NCI-H2196 (cell line): ENCODE measurements around the gene SWT1.
"Not testable (repeated sequence)": the region's sequence is repeated elsewhere in the genome, so short reads cannot be mapped to it uniquely, and the experiment has no call there.

Experiments used
- DNase-seq: peaks from one replicate; lab custom pipeline; 2025; ENCODE audit not compliant: unreplicated experiment; lab: John Stamatoyannopoulos, UW

SWT1 gene

DNA sequence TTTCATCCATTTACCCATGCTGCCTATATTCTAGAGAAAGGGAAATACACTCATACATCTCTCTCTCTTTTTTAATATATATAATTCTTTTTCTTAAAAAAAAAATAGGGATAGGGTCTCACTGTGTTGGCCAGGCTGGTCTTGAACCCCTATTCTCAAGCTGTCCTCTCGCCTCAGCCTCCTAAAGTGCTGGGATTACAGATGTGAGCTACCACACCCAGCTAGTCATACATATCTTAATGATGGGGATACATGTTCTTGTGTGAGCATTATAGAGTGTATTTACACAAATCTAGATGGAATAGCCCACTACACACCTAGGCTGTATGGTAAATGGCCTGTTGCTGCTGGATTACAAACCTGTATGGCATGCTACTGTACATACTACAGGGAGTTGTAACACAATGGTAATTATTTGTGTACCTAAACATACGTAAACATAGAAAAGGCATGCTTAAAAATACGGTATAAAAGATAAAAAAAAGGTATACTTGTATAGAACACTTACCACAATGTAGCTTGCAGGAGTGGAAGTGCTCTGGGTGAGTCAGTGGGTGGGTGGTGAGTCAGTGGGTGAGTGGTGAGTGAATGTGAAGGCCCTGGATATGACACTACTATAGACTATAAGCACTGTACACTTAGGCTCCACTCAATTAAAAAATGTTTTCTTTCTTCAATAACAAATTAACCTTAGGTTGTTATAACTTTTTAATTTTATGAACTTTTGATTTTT lies 87.2 kb downstream of the SWT1 start:
- no peak for DNase-seq

DNA sequence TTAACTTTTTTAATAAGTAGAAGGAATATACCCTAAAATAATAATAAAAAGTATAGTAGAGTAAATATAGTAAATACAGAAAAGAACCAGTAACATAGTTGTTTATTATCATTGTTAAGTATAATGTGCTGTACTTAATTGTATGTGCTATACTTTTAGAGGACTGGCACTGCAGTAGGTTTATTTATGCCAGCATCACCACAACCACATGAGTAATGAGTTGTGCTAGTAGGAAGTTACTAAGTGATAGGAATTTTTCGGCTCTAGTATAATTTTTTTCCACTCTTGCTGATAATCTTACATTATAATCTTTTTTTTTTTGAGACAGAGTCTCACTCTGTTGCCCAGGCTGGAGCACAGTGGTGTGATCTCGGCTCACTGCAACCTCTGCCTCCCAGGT lies 88.5 kb downstream of the SWT1 start:
- no peak for DNase-seq

DNA sequence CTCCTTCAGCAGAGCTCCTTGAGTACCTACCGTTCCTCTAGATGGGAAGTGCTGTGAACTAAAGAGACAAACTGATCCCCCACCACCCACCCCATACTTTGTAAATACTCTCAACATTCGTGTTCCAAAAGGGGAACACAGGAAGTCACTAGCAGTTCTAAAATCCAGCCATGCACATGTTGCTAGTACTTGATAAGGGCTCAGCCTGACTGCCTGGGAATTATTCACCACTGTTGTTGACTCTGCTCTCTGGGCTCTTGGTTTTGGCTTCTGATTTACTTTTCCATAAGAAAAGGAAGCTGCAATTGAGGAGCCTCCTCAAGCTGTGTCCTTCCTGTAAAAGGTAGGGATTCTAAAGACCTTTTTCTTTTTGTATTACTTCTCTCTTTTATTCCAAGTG lies 92.6 kb downstream of the SWT1 start:
- DNase-seq, result no peak

DNA sequence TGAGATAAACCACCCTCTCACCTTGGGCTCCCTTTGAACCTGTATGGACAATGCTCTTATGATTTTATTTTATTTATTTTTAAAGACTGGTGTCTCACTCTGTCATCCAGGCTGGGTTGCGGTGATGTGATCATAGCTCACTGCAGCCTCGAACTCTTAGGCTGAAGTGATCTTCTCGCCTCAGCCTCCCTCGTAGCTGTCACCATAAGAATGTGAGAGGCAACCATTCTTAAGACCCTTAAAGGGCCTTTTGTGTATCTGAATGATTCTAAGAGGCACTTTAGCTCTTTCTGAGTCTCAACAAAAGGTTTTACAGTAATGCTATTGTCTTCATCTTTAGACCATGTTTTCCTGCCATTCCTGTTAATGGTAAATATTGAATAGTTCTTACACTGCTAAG lies 93.1 kb downstream of the SWT1 start:
- no peak for DNase-seq

DNA sequence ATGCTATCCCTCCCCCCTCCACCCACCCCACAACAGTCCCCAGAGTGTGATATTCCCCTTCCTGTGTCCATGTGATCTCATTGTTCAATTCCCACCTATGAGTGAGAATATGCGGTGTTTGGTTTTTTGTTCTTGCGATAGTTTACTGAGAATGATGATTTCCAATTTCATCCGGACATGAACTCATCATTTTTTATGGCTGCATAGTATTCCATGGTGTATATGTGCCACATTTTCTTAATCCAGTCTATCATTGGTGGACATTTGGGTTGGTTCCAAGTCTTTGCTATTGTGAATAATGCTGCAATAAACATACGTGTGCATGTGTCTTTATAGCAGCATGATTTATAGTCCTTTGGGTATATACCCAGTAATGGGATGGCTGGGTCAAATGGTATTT lies 95.0 kb downstream of the SWT1 start:
- not testable (repeated sequence) for DNase-seq

DNA sequence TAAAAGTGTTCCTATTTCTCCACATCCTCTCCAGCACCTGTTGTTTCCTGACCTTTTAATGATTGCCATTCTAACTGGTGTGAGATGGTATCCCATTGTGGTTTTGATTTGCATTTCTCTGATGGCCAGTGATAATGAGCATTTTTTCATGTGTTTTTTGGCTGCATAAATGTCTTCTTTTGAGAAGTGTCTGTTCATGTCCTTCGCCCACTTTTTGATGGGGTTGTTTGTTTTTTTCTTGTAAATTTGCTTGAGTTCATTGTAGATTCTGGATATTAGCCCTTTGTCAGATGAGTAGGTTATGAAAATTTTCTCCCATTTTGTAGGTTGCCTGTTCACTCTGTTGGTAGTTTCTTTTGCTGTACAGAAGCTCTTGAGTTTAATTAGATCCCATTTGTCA lies 95.4 kb downstream of the SWT1 start:
- DNase-seq, result not testable (repeated sequence)

DNA sequence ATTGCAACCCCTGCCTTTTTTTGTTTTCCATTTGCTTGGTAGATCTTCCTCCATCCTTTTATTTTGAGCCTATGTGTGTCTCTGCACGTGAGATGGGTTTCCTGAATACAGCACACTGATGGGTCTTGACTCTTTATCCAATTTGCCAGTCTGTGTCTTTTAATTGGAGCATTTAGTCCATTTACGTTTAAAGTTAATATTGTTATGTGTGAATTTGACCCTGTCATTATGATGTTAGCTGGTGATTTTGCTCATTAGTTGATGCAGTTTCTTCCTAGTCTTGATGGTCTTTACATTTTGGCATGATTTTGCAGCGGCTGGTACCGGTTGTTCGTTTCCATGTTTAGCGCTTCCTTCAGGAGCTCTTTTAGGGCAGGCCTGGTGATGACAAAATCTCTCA lies 98.6 kb downstream of the SWT1 start:
- DNase-seq, result not testable (repeated sequence)

DNA sequence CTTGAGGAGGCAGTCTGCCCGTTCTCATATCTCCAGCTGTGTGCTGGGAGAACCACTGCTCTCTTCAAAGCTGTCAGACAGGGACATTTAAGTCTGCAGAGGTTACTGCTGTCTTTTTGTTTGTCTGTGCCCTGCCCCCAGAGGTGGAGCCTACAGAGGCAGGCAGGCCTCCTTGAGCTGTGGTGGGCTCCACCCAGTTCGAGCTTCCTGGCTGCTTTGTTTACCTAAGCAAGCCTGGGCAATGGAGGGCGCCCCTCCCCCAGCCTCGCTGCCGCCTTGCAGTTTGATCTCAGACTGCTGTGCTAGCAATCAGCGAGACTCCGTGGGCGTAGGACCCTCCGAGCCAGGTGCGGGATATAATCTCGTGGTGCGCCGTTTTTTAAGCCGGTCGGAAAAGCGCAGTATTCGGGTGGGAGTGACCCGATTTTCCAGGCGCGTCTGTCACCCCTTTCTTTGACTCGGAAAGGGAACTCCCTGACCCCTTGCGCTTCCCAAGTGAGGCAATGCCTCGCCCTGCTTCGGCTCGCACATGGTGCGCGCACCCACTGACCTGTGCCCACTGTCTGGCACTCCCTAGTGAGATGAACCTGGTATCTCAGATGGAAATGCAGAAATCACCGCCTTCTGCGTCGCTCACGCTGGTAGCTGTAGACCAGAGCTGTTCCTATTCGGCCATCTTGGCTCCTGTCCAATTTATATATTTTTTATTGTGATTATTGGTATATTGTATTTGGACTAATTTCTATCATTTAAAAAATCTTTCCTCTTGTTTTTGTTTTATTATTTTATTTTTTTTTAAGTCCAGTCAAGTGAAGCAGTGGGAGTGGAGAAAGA lies 100.4 kb downstream of the SWT1 start:
- not testable (repeated sequence) for DNase-seq

DNA sequence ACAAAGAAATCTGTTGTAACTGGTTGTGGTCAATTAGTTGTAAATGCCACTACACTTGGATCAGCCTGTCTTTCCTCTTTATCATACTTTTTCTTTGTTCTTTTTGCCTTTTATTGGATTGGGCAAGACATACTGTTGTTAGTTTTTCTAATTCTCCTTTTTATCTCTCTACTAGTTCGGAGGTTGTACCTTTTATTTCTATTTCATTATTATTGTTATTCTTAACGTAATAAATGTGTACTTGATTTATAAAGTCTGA lies 100.9 kb downstream of the SWT1 start:
- DNase-seq, result no peak

DNA sequence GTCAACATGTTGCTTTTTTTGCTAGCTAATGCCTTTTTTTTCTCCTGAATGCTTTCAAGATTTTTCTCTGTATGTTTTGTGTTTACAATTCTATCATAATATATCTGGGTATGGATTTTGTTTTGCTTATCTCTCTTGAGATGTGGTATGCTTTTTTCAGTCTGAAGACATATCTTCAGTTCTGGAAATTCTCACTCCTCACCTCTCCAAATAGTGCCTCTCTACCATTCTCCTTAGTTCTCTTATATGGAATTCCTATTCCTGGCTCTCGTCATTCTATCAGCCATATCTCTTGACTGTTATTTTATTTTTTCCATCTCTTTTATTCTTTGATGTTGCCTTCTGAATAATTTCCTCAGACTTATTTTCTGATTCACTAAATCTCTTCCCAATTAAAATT lies 101.7 kb downstream of the SWT1 start:
- DNase-seq, result no peak

DNA sequence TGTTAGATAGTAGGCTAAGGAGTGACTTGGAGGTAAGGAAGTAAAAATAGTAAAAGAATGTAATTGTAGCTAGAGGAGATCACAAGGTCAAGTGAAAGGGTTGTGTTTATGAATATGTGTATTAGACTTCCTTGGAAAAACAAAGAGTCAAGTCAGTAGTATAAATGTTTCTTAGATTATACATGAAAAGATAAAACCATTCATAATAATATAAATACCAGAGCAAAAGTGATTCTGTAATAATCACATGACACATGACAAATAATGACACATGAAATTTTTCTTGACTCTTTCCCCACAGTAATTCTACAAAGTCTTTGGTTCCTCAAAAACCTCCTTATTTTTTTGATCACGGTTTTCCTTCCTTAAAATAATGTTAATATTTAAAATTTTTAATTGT lies 103.6 kb downstream of the SWT1 start:
- DNase-seq, result no peak

DNA sequence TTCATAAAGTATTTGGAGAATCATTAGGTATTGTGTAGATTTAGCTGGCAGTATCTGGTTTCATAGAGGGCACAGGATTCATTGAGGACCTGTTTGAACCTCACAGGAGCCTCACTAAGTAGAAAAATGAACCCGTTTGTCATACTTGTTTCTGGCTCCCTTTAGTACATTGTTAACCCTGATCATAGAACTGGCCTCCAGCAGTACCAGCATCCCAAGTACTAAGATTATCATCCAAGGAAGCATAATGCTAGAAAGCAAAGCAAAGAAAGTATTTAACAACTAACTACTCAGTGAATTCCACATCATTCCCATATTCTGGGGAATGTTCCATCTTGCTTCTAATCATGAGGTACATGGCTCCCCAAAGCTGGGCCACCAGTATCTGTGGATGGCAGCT lies 105.2 kb downstream of the SWT1 start:
- DNase-seq, result no peak

DNA sequence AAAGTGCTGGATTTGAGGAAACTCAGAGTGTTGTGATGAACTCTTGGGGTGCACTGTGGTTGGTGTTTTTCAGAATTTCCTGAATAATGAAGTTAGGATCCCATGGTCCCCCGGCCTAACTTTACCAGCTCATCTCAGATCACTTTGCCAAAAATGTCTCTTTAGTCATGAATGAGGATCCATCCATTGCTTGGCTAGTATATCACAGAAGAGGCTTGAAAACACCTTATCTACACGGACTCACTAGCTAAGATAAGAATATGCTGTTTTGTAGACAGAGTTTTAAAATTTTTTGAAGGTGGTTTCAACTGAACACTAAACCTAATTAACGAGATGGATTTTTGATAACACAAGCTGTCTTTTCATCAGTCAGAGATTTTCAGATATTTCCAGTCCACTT lies 106.3 kb downstream of the SWT1 start:
- DNase-seq, result no peak

DNA sequence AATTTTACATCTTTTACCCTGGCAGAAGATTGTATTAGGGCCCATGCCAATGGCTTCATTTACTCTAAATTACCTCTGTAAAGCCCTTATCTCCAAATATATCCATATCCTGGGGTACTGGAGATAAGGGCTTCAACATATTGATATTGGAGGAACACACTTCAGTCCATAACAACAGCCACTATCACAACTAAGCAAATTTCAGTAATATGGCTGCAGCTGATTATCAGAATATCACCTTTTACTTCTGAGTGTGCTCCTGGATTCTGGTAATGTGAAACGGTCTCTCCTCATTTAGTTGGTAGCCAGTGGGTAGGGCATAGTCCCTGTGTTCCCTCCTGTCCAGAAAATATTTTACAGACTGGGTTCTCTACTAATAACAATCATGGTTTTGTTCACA lies 106.8 kb downstream of the SWT1 start:
- DNase-seq, result no peak

DNA sequence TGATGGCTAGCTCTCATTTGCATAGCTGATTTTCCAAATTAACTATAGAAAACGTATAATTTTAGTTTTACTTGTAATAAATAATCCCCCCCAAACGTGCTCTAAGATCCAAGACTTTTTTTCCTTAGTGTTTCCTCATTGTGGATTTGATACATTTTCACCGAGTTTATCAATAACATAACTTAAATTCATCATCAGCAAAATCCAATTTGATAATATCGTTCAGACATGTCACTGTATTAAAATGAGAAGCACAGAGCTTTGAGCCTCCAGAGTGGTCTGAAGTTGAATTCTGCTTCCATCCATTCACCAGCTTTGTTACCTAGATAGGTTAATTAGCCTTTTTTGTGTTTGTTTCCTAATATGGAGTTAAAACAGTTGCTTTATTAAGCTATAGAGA lies 108.3 kb downstream of the SWT1 start:
- DNase-seq, result no peak

DNA sequence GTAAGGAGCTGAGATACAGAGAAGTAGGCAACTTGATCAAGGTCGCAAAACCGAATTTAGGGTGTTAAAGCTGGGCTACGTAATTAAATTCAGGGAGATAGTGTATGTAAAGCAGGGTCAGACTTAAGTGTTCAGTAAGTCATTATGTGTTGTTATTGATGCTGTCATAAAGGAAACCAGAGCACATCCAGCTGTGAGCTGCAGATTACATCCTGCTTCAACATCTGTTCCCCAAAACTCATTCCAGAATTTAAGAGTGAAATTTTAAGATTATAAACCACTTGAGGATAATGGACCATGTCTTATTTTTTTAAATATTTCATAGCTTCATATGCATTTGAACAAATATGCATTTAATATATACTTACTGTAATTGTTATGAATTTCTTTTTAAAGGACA lies 110.3 kb downstream of the SWT1 start:
- no peak for DNase-seq

DNA sequence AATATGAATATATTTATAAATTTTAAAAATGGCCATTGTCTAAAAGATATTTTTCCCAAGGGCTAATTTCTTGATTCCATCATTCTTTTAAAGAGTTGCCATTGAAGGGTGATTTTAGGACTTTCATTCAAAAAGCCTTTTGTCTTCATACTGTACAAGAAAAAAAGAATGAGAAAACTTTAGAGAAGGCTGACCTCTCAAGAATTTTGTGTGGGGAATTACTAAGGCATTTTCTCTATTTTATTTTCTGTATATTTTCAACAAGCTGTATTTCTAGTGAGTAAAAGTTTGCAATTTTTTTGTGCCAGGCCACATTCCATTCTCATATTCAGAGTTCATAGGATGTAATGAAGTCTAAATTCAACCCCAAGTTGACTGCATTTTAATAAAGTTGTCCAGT lies 110.7 kb downstream of the SWT1 start:
- no peak for DNase-seq

DNA sequence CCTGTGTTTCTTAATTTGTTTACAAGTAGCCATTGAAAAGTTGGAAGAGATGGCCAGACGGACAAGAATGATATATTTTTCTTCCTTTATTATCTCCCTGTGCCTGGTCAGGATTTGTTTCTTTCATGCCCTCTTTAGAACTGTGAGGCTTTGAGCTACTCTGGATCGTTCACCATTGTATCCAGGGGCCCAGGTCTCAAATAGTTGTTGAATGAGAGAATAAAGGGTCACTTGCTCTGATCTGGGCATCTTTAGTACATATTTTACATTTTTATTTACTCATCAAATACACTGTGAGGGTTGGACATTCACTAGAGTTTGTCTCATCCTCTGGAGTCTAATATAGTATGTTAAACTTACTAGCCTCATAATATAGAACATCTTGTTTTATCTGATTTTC lies 111.4 kb downstream of the SWT1 start:
- DNase-seq, result no peak

DNA sequence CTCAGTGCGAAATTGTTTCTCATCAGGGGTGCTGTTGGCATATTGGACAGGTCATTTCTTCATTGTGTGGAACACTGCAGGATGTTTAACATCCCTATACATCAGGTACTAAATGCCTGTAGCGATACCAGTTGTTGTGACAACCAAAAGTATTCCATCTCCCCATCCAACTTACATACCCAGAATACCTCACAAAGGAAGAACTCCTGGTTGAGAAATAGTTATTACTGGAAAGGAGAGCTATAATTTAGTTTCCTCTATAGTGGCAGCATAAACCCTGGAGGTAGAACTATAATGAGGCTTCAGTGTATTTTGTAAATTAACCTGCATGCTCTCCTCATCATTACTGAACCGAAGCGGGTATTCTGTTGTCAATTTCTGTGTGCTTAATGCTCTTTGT lies 115.0 kb downstream of the SWT1 start:
- no peak for DNase-seq

DNA sequence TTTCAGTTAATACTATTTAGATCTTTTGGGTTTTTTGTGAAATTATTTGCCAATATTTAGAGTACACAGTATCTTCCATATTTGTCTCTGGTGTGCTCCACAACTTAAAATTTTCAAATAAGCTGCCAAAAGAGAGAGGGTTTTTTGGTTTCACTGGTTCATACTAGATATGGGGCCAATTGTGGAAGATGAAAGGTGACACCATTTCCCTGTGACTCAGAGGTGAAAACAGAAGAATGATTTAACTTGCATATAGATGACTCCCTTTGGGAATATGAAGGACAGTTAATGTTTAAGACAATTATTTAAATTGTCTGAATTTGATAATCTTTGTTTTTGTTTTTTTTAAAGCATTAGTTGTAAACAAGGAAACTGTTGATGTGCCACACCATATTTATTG lies 122.6 kb downstream of the SWT1 start:
- no peak for DNase-seq

DNA sequence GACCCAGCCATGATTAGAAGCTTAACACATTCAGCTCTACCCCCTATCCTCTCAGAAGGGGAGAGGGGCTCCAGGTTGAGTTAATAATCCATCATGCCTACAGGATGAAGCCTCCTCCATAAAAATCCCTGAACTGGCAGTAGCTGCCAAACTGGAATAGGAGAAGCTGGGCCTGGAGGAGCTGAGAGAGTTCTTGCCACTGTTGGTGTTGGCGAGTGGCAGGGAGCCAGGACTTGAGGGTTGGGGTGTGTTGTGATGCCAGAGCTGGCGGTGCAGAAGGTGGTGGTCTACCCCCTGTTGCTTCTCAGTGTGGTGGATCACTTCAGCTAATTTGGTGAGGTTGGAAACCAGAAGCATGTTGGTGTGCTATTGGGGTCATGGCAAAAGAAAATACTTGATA lies 123.6 kb downstream of the SWT1 start:
- no peak for DNase-seq

DNA sequence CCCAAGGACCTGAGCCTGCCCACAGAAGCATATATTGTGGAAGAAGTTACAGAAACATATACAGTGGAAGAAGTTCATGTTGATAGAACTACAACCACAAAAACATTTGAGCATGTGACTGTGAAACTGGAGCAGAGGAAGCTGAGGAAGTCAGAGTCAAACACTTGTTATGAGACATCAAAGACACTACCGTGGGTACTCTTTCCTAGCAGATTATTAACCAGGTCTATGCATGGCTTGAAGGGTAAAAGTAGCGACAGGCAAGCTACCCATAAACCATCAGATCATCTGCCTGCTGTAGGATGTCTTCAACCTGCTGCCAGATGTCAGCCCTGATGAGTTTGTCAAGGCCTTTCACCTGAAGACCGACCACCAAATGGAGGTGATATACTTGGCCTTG lies 124.3 kb downstream of the SWT1 start:
- no peak for DNase-seq

DNA sequence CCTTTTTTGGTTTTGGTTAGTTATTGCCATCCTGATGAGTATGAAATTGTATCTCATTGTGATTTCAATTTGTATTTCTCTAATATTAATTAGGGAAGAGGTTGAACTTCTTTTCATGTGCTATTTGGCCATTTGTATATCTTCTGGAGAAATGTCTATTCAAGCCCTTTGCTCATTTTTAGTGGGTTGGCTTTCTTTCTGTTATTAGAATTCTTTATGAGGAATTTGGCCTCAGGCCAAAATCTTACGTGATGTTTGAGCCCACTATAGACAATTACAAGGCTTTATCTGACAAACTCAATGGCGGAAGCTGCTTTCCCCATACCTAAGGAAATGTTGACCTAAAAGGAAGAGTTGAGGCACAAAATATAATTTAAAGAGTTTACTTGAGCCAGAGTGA lies 127.1 kb downstream of the SWT1 start:
- no peak for DNase-seq
